ENCODE measurements around the gene MADCAM1. TPM values are rescaled to one million over a fixed set of nuclear protein-coding genes. Genes with fewer than 3 reads are reported as not detected.

MADCAM1 gene
- total and polyA plus RNA-seq, 2 donors from 2014 or later: 0.50 to 0.77 TPM

GRCh38 chr19:507286-508203 is 11.3 kb downstream of the MADCAM1 start, which contains the start of gene TPGS1:
TSS of gene TPGS1 (plus strand) at chr19:507497. CDS start at chr19:507507, 10 bp downstream.
- intact Hi-C loops (cut with DNase I): no loop called here

GRCh38 chr19:508204-509150 is 12.2 kb downstream of the MADCAM1 start:
- H3K27ac ChIP-seq (ENCODE audit: low read depth in 2 of 2, low read length in 2 of 2): no peak overlapping the region
- peaks cover 0 to 14% (median 3%) of the 10 kb centered on the region in 3 donors for H3K4me1 ChIP-seq (ENCODE audit: control insufficient read depth in 2 of 3, insufficient read depth in 2 of 3, low read depth in 1 of 3, low read length in 3 of 3)
- peaks cover 0 to 5% (median 0%) of the 10 kb centered on the region in 3 donors for H3K36me3 ChIP-seq (ENCODE audit: control insufficient read depth in 2 of 3, insufficient read depth in 3 of 3, low read length in 3 of 3)
- intact Hi-C loops (cut with DNase I): no loop called here
- DNase-seq: peak in 1 of 5 donors; percentile 73
- peak overlapping the region; percentile 76 to 84 (median 81) for H3K4me3 ChIP-seq (ENCODE audit: low read length in 3 of 3)
- no peaks in the 10 kb centered on the region for H3K27me3 ChIP-seq (ENCODE audit: control insufficient read depth, insufficient read depth, low read length)
- TF ChIP-seq CTCF (IDR thresholded peaks at IDR 0.05; ENCODE audit: borderline replicate concordance, extremely low read depth, insufficient read depth): no peak
- H3K9ac ChIP-seq (ENCODE audit: low read length in 3 of 3): peak overlapping the region in 2 of 3 donors; percentile 40 to 53
- no peaks in the 10 kb centered on the region for H3K9me3 ChIP-seq (ENCODE audit: control insufficient read depth in 2 of 3, insufficient read depth in 1 of 3, low read length in 3 of 3)
- no peak for FAIRE-seq

More at GRCh38 chr19:507286-508203, 11.3 kb downstream of the MADCAM1 start, which contains the start of gene TPGS1:
- Histone ChIP-seq H3K36me3 (ENCODE audit: control insufficient read depth in 2 of 3, insufficient read depth in 3 of 3, low read length in 3 of 3) (peaks cover 0 to 5% (median 0%) of the 10 kb centered on the region in 3 donors), H3K27me3 (ENCODE audit: control insufficient read depth, insufficient read depth, low read length) (no peaks in the 10 kb centered on the region), H3K27ac (ENCODE audit: low read depth in 2 of 2, low read length in 2 of 2) (peak within 1 kb of the TSS; percentile 66 to 86), H3K9ac (ENCODE audit: low read length in 3 of 3) (peak within 1 kb of the TSS; percentile 60 to 65 (median 64)), H3K4me3 (ENCODE audit: low read length in 3 of 3) (peak within 1 kb of the TSS; percentile 76 to 84 (median 81)), H3K4me1 (ENCODE audit: control insufficient read depth in 2 of 3, insufficient read depth in 2 of 3, low read depth in 1 of 3, low read length in 3 of 3) (peaks cover 0 to 14% (median 3%) of the 10 kb centered on the region in 3 donors), H3K9me3 (ENCODE audit: control insufficient read depth in 2 of 3, insufficient read depth in 1 of 3, low read length in 3 of 3) (no peaks in the 10 kb centered on the region)
- peak; percentile 99 for FAIRE-seq
- TF ChIP-seq CTCF (IDR thresholded peaks at IDR 0.05; ENCODE audit: borderline replicate concordance, extremely low read depth, insufficient read depth): no peak
- DNase-seq: peak; percentile 79 to 100 (median 89)

GRCh38 chr19:510606-511100 is 14.4 kb downstream of the MADCAM1 start:
- no peak overlapping the region for H3K27ac ChIP-seq (ENCODE audit: low read depth in 2 of 2, low read length in 2 of 2)
- H3K36me3 ChIP-seq (ENCODE audit: control insufficient read depth in 2 of 3, insufficient read depth in 3 of 3, low read length in 3 of 3): peaks cover 0 to 5% (median 4%) of the 10 kb centered on the region in 3 donors
- TF ChIP-seq CTCF (IDR thresholded peaks at IDR 0.05; ENCODE audit: borderline replicate concordance, extremely low read depth, insufficient read depth): peak; percentile 66
- no peaks in the 10 kb centered on the region for H3K27me3 ChIP-seq (ENCODE audit: control insufficient read depth, insufficient read depth, low read length)
- intact Hi-C loops (cut with DNase I): no loop called here
- no peak overlapping the region for H3K4me3 ChIP-seq (ENCODE audit: low read length in 3 of 3)
- no peaks in the 10 kb centered on the region for H3K9me3 ChIP-seq (ENCODE audit: control insufficient read depth in 2 of 3, insufficient read depth in 1 of 3, low read length in 3 of 3)
- FAIRE-seq: no peak
- no peak overlapping the region for H3K9ac ChIP-seq (ENCODE audit: low read length in 3 of 3)
- H3K4me1 ChIP-seq (ENCODE audit: control insufficient read depth in 2 of 3, insufficient read depth in 2 of 3, low read depth in 1 of 3, low read length in 3 of 3): peaks cover 0 to 14% (median 3%) of the 10 kb centered on the region in 3 donors
- DNase-seq: peak; percentile 88 to 93 (median 91)

All from kidney (tissue), 14 donors.